ENCODE measurements around the gene ZMAT5. TPM values are rescaled to one million over a fixed set of nuclear protein-coding genes. Genes with fewer than 3 reads are reported as not detected.

Gene ZMAT5
- total RNA-seq, 4 donors from 2014 or later, result 17.2 to 30.1 (median 21.8) TPM

GRCh38 chr22:29742326-29742725 is 24.5 kb downstream of the ZMAT5 start:
- no peak for DNase-seq (ENCODE audit: low spot score in 2 of 2)
- WGBS, 2 donors, result 78 to 87% methylated on average over 13 of the region's 13 CpGs

GRCh38 chr22:29741926-29742325 is 24.9 kb downstream of the ZMAT5 start:
- 54 to 65% methylated on average over 2 of the region's 2 CpGs for WGBS, 2 donors
- H3K4me3 ChIP-seq (ENCODE audit: low read depth, poor library complexity, severe bottlenecking), result no peak overlapping the region
- TF ChIP-seq CTCF (IDR thresholded peaks at IDR 0.05) (no peak), POLR2A (IDR thresholded peaks at IDR 0.05) (no peak)

More at GRCh38 chr22:29742326-29742725, 24.5 kb downstream of the ZMAT5 start:
- H3K4me3 ChIP-seq (ENCODE audit: low read depth, poor library complexity, severe bottlenecking), result no peak overlapping the region
- intact Hi-C loops (cut with DNase I; ENCODE audit: low total_unique reads), result no loop called here
- TF ChIP-seq CTCF (IDR thresholded peaks at IDR 0.05) (no peak), POLR2A (IDR thresholded peaks at IDR 0.05) (no peak)

GRCh38 chr22:29740216-29740615 is 26.6 kb downstream of the ZMAT5 start:
- no peak overlapping the region for H3K4me3 ChIP-seq (ENCODE audit: low read depth, poor library complexity, severe bottlenecking)
- 94 to 97% methylated on average over 5 of the region's 5 CpGs for WGBS, 2 donors
- no peak for DNase-seq (ENCODE audit: low spot score in 2 of 2)
- TF ChIP-seq CTCF (IDR thresholded peaks at IDR 0.05), result no peak
- TF ChIP-seq POLR2A (IDR thresholded peaks at IDR 0.05), result no peak
- intact Hi-C loops (cut with DNase I; ENCODE audit: low total_unique reads), result no loop called here

More at GRCh38 chr22:29741926-29742325, 24.9 kb downstream of the ZMAT5 start:
- intact Hi-C loops (cut with DNase I; ENCODE audit: low total_unique reads), result no loop called here
- no peak for DNase-seq (ENCODE audit: low spot score in 2 of 2)

GRCh38 chr22:29739346-29739875 is 27.4 kb downstream of the ZMAT5 start:
- no peak for DNase-seq (ENCODE audit: low spot score in 2 of 2)
- TF ChIP-seq CTCF (IDR thresholded peaks at IDR 0.05) (no peak), POLR2A (IDR thresholded peaks at IDR 0.05) (no peak)
- intact Hi-C loops (cut with DNase I; ENCODE audit: low total_unique reads), result no loop called here
- WGBS, 2 donors, result 83 to 94% methylated on average over 14 to 17 of the region's 17 CpGs
- no peak overlapping the region for H3K4me3 ChIP-seq (ENCODE audit: low read depth, poor library complexity, severe bottlenecking)

- H3K4me3 ChIP-seq (ENCODE audit: low read depth, poor library complexity, severe bottlenecking), result no peak overlapping the region
- 81 to 93% methylated on average over 7 to 15 of the region's 15 CpGs for WGBS, 2 donors
- DNase-seq (ENCODE audit: low spot score in 2 of 2), result no peak
- intact Hi-C loops (cut with DNase I; ENCODE audit: low total_unique reads), result no loop called here
- TF ChIP-seq POLR2A (IDR thresholded peaks at IDR 0.05), result no peak
- TF ChIP-seq CTCF (IDR thresholded peaks at IDR 0.05), result no peak
These were observed 28.5 kb downstream of the ZMAT5 start for GRCh38 chr22:29738118-29738815.
